ENCODE results near the gene PPARA. TPM values are rescaled to one million over a fixed set of nuclear protein-coding genes. Genes with fewer than 3 reads are reported as not detected.

Gene PPARA
- total and polyA plus RNA-seq, 2 experiments from 2014 or later, result 4.7 to 12.6 TPM

DNA sequence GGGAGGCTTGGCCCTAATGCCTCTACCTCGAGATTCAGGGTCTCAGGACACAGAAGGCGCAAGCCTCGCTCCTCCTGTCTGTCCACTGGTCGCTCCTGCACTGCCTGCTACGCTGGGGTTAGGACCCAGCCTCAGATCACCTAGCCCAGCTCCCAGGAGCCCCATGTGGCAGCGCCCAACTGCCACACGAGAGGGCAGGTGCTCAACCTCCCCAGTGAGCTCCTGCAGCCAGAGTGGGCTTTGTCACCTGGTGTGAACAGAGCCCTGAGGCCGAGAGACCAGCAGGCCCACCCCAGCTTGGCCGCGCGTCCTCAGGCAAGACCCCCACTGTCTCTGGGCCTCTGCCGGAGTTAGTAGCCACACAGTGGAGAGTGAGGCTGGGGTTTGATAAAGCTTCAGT, 21.7 kb upstream of the PPARA start:
- H3K9me3 Mint-ChIP-seq, result no peaks in the 10 kb centered on the region
- H3K4me1 ChIP-seq (ENCODE audit: insufficient read depth), result no peaks in the 10 kb centered on the region
- no peaks in the 10 kb centered on the region for H3K4me1 Mint-ChIP-seq
- no peak for TF ChIP-seq JUNB (IDR thresholded peaks at IDR 0.05; ENCODE audit: unreplicated experiment)
- no peak for ATAC-seq
- H3K27me3 ChIP-seq (ENCODE audit: insufficient read depth), result no peaks in the 10 kb centered on the region
- no peaks in the 10 kb centered on the region for H3K36me3 Mint-ChIP-seq (ENCODE audit: low read depth)
- no peak overlapping the region for H2AFZ ChIP-seq
- no peak overlapping the region for H3K27ac ChIP-seq (ENCODE audit: low read depth)
- no peak for DNase-seq (ENCODE audit: low spot score)
- no peak overlapping the region for H3K4me3 ChIP-seq
- no peak overlapping the region for H3K27ac Mint-ChIP-seq
- H3K79me2 ChIP-seq (replicated peaks; ENCODE audit: insufficient read depth), result no peaks in the 10 kb centered on the region
- no peaks in the 10 kb centered on the region for H3K36me3 ChIP-seq (ENCODE audit: insufficient read depth)
- no peaks in the 10 kb centered on the region for H3F3A ChIP-seq (replicated peaks; ENCODE audit: low read depth)
- no peaks in the 10 kb centered on the region for H3K9me2 ChIP-seq (ENCODE audit: insufficient read depth)
- H4K20me1 ChIP-seq (replicated peaks; ENCODE audit: insufficient read depth), result no peaks in the 10 kb centered on the region
- H3K4me3 Mint-ChIP-seq, result no peak overlapping the region
- no peak overlapping the region for H3K4me2 ChIP-seq
- peaks cover 8% of the 10 kb centered on the region for H3K27me3 Mint-ChIP-seq (ENCODE audit: insufficient read depth, low read depth, poor library complexity)

DNA sequence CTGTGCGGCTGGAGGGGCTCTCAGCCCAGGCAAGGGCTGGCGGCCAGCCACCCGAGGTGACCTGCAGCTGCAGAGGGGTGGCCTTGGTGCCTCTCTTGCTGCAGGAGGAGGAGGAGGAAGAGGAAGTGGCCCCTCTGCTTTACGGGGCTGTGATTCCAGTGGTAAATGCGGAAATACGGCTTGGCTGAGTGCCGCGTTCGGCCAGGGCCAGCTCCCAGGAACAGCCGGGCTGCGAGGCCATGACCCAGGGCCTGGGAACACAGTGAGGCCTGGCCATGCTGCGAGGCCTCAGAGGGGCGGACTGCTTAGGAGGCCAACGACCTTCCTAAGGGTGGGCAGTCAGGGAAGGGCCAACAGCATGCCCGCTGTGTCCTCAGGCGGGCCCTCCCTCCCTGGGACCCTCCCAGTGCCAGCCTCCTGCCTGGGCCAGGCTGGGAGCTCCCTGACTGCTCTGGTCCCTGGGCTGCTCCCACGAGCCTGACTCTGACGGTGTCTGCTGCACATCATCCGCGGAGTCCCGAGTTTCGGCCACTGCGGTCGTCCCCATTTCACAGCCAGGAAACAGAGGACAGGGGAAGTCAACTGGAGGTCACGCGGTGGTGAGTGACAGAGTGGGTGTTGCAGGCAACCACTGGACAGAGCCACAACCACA, 20.8 kb upstream of the PPARA start:
- no peak overlapping the region for H3K27ac ChIP-seq (ENCODE audit: low read depth)
- H4K20me1 ChIP-seq (replicated peaks; ENCODE audit: insufficient read depth), result no peaks in the 10 kb centered on the region
- DNase-seq (ENCODE audit: low spot score) (no peak), ATAC-seq (no peak)
- no peaks in the 10 kb centered on the region for H3K9me3 Mint-ChIP-seq
- H3K27me3 ChIP-seq (ENCODE audit: insufficient read depth), result no peaks in the 10 kb centered on the region
- no peaks in the 10 kb centered on the region for H3K4me1 Mint-ChIP-seq
- H3K4me3 ChIP-seq, result no peak overlapping the region
- H3K36me3 Mint-ChIP-seq (ENCODE audit: low read depth), result no peaks in the 10 kb centered on the region
- H3K27me3 Mint-ChIP-seq (ENCODE audit: insufficient read depth, low read depth, poor library complexity), result peaks cover 8% of the 10 kb centered on the region
- no peaks in the 10 kb centered on the region for H3K9me2 ChIP-seq (ENCODE audit: insufficient read depth)
- no peaks in the 10 kb centered on the region for H3F3A ChIP-seq (replicated peaks; ENCODE audit: low read depth)
- H3K36me3 ChIP-seq (ENCODE audit: insufficient read depth), result no peaks in the 10 kb centered on the region
- H3K27ac Mint-ChIP-seq, result no peak overlapping the region
- H3K4me3 Mint-ChIP-seq, result no peak overlapping the region
- no peak overlapping the region for H3K4me2 ChIP-seq
- H3K4me1 ChIP-seq (ENCODE audit: insufficient read depth), result no peaks in the 10 kb centered on the region
- no peaks in the 10 kb centered on the region for H3K79me2 ChIP-seq (replicated peaks; ENCODE audit: insufficient read depth)
- H2AFZ ChIP-seq, result no peak overlapping the region
- TF ChIP-seq NANOG (IDR thresholded peaks at IDR 0.05; ENCODE audit: borderline replicate concordance), result no peak
- TF ChIP-seq EZH2 (IDR thresholded peaks at IDR 0.05; ENCODE audit: low read depth, unreplicated experiment), result no peak
- TF ChIP-seq, protein P1, sequence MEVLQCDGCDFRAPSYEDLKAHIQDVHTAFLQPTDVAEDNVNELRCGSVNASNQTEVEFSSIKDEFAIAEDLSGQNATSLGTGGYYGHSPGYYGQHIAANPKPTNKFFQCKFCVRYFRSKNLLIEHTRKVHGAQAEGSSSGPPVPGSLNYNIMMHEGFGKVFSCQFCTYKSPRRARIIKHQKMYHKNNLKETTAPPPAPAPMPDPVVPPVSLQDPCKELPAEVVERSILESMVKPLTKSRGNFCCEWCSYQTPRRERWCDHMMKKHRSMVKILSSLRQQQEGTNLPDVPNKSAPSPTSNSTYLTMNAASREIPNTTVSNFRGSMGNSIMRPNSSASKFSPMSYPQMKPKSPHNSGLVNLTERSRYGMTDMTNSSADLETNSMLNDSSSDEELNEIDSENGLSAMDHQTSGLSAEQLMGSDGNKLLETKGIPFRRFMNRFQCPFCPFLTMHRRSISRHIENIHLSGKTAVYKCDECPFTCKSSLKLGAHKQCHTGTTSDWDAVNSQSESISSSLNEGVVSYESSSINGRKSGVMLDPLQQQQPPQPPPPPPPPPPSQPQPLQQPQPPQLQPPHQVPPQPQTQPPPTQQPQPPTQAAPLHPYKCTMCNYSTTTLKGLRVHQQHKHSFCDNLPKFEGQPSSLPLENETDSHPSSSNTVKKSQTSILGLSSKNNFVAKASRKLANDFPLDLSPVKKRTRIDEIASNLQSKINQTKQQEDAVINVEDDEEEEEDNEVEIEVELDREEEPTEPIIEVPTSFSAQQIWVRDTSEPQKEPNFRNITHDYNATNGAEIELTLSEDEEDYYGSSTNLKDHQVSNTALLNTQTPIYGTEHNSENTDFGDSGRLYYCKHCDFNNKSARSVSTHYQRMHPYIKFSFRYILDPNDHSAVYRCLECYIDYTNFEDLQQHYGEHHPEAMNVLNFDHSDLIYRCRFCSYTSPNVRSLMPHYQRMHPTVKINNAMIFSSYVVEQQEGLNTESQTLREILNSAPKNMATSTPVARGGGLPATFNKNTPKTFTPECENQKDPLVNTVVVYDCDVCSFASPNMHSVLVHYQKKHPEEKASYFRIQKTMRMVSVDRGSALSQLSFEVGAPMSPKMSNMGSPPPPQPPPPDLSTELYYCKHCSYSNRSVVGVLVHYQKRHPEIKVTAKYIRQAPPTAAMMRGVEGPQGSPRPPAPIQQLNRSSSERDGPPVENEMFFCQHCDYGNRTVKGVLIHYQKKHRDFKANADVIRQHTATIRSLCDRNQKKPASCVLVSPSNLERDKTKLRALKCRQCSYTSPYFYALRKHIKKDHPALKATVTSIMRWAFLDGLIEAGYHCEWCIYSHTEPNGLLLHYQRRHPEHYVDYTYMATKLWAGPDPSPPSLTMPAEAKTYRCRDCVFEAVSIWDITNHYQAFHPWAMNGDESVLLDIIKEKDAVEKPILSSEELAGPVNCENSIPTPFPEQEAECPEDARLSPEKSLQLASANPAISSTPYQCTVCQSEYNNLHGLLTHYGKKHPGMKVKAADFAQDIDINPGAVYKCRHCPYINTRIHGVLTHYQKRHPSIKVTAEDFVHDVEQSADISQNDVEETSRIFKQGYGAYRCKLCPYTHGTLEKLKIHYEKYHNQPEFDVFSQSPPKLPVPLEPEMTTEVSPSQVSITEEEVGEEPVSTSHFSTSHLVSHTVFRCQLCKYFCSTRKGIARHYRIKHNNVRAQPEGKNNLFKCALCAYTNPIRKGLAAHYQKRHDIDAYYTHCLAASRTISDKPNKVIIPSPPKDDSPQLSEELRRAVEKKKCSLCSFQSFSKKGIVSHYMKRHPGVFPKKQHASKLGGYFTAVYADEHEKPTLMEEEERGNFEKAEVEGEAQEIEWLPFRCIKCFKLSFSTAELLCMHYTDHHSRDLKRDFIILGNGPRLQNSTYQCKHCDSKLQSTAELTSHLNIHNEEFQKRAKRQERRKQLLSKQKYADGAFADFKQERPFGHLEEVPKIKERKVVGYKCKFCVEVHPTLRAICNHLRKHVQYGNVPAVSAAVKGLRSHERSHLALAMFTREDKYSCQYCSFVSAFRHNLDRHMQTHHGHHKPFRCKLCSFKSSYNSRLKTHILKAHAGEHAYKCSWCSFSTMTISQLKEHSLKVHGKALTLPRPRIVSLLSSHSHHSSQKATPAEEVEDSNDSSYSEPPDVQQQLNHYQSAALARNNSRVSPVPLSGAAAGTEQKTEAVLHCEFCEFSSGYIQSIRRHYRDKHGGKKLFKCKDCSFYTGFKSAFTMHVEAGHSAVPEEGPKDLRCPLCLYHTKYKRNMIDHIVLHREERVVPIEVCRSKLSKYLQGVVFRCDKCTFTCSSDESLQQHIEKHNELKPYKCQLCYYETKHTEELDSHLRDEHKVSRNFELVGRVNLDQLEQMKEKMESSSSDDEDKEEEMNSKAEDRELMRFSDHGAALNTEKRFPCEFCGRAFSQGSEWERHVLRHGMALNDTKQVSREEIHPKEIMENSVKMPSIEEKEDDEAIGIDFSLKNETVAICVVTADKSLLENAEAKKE (CRISPR knock-in tag; IDR thresholded peaks at IDR 0.05), result no peak
- no peak for TF ChIP-seq ZNF331 (CRISPR knock-in tag; IDR thresholded peaks at IDR 0.05; ENCODE audit: low read depth)
- no peak for TF ChIP-seq ZNF114 (CRISPR knock-in tag; IDR thresholded peaks at IDR 0.05)
- TF ChIP-seq CREB1 (CRISPR knock-in tag; IDR thresholded peaks at IDR 0.05; ENCODE audit: low read depth), result no peak
- TF ChIP-seq, protein P2, sequence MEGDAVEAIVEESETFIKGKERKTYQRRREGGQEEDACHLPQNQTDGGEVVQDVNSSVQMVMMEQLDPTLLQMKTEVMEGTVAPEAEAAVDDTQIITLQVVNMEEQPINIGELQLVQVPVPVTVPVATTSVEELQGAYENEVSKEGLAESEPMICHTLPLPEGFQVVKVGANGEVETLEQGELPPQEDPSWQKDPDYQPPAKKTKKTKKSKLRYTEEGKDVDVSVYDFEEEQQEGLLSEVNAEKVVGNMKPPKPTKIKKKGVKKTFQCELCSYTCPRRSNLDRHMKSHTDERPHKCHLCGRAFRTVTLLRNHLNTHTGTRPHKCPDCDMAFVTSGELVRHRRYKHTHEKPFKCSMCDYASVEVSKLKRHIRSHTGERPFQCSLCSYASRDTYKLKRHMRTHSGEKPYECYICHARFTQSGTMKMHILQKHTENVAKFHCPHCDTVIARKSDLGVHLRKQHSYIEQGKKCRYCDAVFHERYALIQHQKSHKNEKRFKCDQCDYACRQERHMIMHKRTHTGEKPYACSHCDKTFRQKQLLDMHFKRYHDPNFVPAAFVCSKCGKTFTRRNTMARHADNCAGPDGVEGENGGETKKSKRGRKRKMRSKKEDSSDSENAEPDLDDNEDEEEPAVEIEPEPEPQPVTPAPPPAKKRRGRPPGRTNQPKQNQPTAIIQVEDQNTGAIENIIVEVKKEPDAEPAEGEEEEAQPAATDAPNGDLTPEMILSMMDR (conservative IDR thresholded peaks at IDR 0.05; ENCODE audit: low read depth in 2 of 2), result no peak
- no peak for TF ChIP-seq EZH2phosphoT487 (IDR thresholded peaks at IDR 0.05; ENCODE audit: unreplicated experiment)
- no peak for TF ChIP-seq POLR2AphosphoS5 (IDR thresholded peaks at IDR 0.05; ENCODE audit: low read depth)
- TF ChIP-seq, protein P3, sequence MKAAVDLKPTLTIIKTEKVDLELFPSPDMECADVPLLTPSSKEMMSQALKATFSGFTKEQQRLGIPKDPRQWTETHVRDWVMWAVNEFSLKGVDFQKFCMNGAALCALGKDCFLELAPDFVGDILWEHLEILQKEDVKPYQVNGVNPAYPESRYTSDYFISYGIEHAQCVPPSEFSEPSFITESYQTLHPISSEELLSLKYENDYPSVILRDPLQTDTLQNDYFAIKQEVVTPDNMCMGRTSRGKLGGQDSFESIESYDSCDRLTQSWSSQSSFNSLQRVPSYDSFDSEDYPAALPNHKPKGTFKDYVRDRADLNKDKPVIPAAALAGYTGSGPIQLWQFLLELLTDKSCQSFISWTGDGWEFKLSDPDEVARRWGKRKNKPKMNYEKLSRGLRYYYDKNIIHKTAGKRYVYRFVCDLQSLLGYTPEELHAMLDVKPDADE (IDR thresholded peaks at IDR 0.05), result no peak

Data from GM23338 (cell line).